B cell (primary cell): Measurements from ENCODE around the gene HDAC1. TPM values are rescaled to one million over a fixed set of nuclear protein-coding genes. Genes with fewer than 3 reads are reported as not detected.
A peak's percentile ranks its signal among the peaks of the same experiment; 100 is the strongest.

Experiments
- ATAC-seq: fragments of 200-7000 bp; cut with Tn5 transposase; one replicate; pipeline ENCODE4 v1.10.0; 2021; ENCODE audit warnings: low read depth, mild to moderate bottlenecking, moderate number of reproducible peaks, moderate library complexity
- CTCF ChIA-PET: fragments of 350-600 bp; sonication (Branson Sonifier 250); formaldehyde crosslinking; loops from one replicate; lab custom pipeline; 2021; ENCODE audit warnings: antibody characterized with exemption, inconsistent platforms; lab: Charles Lee
- POLR2A ChIA-PET: fragments of 350-600 bp; sonication (Branson Sonifier 250); formaldehyde crosslinking; loops from one replicate; lab custom pipeline; 2021; ENCODE audit warnings: antibody characterized with exemption; lab: Charles Lee
- DNase-seq: peaks from one replicate; pipeline ENCODE4 v3.0.0; 2013
- H2AFZ ChIP-seq: 2 replicates; pipeline ENCODE4 v1.6.1; 2012; ENCODE audit warnings: mild to moderate bottlenecking, low read depth, low read length; ENCODE audit not compliant: insufficient read depth, poor library complexity, severe bottlenecking
- H3K27ac ChIP-seq, 2 donors: 1 replicate in 1 of 2; 2 replicates in 1 of 2; pipeline ENCODE4 v1.5.1; 2012 to 2013; ENCODE audit warnings: low read length in 2 of 2, mild to moderate bottlenecking in 2 of 2, moderate library complexity in 1 of 2
- H3K27me3 ChIP-seq, 4 experiments: fragments of 200-600 bp in 1 of 4; sonication (generic) in 1 of 4; replicated peaks in 1 of 4; 1 replicate in 2 of 4; 2 replicates in 2 of 4; pipeline versions ENCODE4 v1.6.1 to v1.7.0; 2013 to 2016; ENCODE audit warnings: low read length in 3 of 4, mild to moderate bottlenecking in 2 of 4, mixed read lengths in 1 of 4, moderate library complexity in 1 of 4; ENCODE audit not compliant: insufficient read depth in 4 of 4, control insufficient read depth in 3 of 4; ENCODE audit errors: control extremely low read depth in 1 of 4
- H3K36me3 ChIP-seq, 2 experiments: replicated peaks in 1 of 2; 1 replicate in 1 of 2; 2 replicates in 1 of 2; pipeline versions ENCODE4 v1.6.1 to v1.7.1; 2013; ENCODE audit warnings: low read length in 1 of 2; ENCODE audit not compliant: insufficient read depth in 2 of 2, control insufficient read depth in 1 of 2; ENCODE audit errors: control extremely low read depth in 1 of 2, extremely low read depth in 1 of 2
- H3K4me1 ChIP-seq, 2 donors: fragments of 200-600 bp in 1 of 2; sonication (generic) in 1 of 2; 1 replicate in 1 of 2; 2 replicates in 1 of 2; pipeline versions ENCODE4 v1.5.1 to v1.6.1; 2013 to 2017; ENCODE audit warnings: low read length in 2 of 2; ENCODE audit not compliant: control insufficient read depth in 2 of 2, insufficient read depth in 2 of 2
- H3K4me2 ChIP-seq: replicated peaks from 2 replicates; pipeline ENCODE3; 2012; ENCODE audit warnings: mild to moderate bottlenecking, low read depth, low read length; ENCODE audit not compliant: poor library complexity, severe bottlenecking
- H3K4me3 ChIP-seq, 5 experiments: fragments of 200-600 bp in 1 of 5; sonication (generic) in 1 of 5; 1 replicate in 3 of 5; 2 replicates in 2 of 5; pipeline versions ENCODE4 v1.5.1 to v1.7.0; 2011 to 2016; ENCODE audit warnings: low read length in 4 of 5, mild to moderate bottlenecking in 4 of 5, low read depth in 2 of 5, control low read depth in 1 of 5, moderate library complexity in 1 of 5; ENCODE audit not compliant: insufficient read depth in 1 of 5; ENCODE audit errors: control extremely low read depth in 1 of 5, extremely low read depth in 1 of 5
- H3K79me2 ChIP-seq: fragments of 200-600 bp; sonication (generic); one replicate; pipeline ENCODE4 v1.6.0; 2016; ENCODE audit warnings: low read length; ENCODE audit not compliant: control insufficient read depth, insufficient read depth
- H3K9ac ChIP-seq: fragments of 200-600 bp; sonication (generic); 2 replicates; pipeline ENCODE4 v1.6.1; 2017; ENCODE audit warnings: mild to moderate bottlenecking, low read length, moderate library complexity
- H3K9me3 ChIP-seq, 3 donors: one replicate each; pipeline versions ENCODE4 v1.6.1 to v1.7.1; 2013; ENCODE audit warnings: low read length in 2 of 3; ENCODE audit not compliant: control insufficient read depth in 2 of 3, insufficient read depth in 1 of 3; ENCODE audit errors: control extremely low read depth in 1 of 3
- H4K20me1 ChIP-seq: 2 replicates; pipeline ENCODE4 v1.6.0; 2012; ENCODE audit warnings: mild to moderate bottlenecking, low read length; ENCODE audit not compliant: insufficient read depth, control insufficient read depth, poor library complexity, severe bottlenecking
- H3K27ac Mint-ChIP-seq: one replicate; pipeline ENCODE4 v1.8.0; 2021; ENCODE audit warnings: mixed read lengths
- H3K27me3 Mint-ChIP-seq: one replicate; pipeline ENCODE4 v1.8.0; 2021; ENCODE audit warnings: mixed read lengths
- H3K4me1 Mint-ChIP-seq: one replicate; pipeline ENCODE4 v1.8.0; 2021; ENCODE audit warnings: mixed read lengths
- H3K4me3 Mint-ChIP-seq: one replicate; pipeline ENCODE4 v1.8.0; 2021; ENCODE audit warnings: mixed read lengths
- H3K9me3 Mint-ChIP-seq: one replicate; pipeline ENCODE4 v1.8.0; 2022; ENCODE audit warnings: mixed read lengths; ENCODE audit not compliant: insufficient read depth
- EZH2 ChIP-seq: IDR thresholded peaks from 2 replicates; pipeline ENCODE4 v1.6.1; 2012; ENCODE audit warnings: borderline replicate concordance, low read depth, mild to moderate bottlenecking, moderate library complexity, low read length; ENCODE audit not compliant: insufficient read depth, poor library complexity, severe bottlenecking
- WGBS: methylation state at CpG from one replicate; pipeline ENCODE4 v1.1.5; 2013; ENCODE audit warnings: missing lambda C conversion rate; ENCODE audit not compliant: insufficient coverage; 5-methylcytosine and 5-hydroxymethylcytosine counted together
- intact Hi-C: fragments of 100-400 bp; cut with micrococcal nuclease; formaldehyde crosslinking; loops from one replicate; pipeline ENCODE4 v1.10.0; 2022
- polyA plus RNA-seq: library from polyadenylated mRNA; depleted of rRNA; stranded (reverse); fragments of >200 nt; gene quantifications from 2 replicates; pipeline ENCODE4 v1.2.3, GENCODE V29; 2012
- total RNA-seq, 2 donors: library from RNA; stranded (reverse); fragments of 120-200 nt in 1 of 2; gene quantifications; 1 replicate in 1 of 2; 2 replicates in 1 of 2; pipeline versions ENCODE4 v1.2.3 to v1.2.4, GENCODE V29; 2013 to 2022
- TF ChIP-seq, protein P1 (sequence below): fragments of 200-600 bp; IDR thresholded peaks from one replicate; pipeline ENCODE4 v1.8.0; 2022; ENCODE audit warnings: antibody characterized with exemption, mild to moderate bottlenecking

HDAC1 gene
- total and polyA plus RNA-seq, 2 donors (not counting 1 experiment from before 2014, with no cell fraction given), result 184 to 205 TPM

DNA sequence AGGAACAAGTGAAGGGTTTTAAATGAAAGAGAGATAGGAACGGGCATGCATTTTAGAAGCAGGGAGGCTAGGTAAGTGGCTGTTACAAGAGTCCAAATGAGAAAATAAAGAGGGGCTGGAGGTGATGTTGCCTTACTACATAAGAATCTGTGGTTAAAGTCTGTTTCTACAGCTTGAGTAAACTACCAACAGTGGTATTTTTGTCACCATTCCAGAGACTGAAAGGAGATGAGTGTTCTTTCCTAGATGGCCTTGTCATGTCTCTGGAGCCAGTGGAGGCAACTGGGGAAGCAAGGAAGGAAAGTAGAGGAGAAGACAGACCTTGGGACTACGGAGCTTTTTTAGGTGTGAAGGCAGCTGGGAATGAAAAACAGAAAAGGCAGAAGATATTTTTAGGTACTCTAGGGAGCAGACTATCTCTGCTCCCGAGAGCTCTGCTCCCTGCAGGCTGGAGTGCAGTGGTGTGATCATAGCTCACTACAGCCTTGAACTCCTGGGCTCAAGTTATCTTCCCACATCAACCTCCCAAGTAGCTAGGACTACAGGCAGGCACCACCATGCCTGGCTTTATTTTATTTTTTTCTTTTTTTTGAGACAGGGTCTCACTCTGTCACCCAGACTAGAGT lies 12.2 kb downstream of the HDAC1 start:
- 100% methylated on average over 3 of the region's 3 CpGs for WGBS
- Mint-ChIP-seq H3K27me3 (no peaks in the 10 kb centered on the region), H3K4me1 (peaks cover 44% of the 10 kb centered on the region), H3K4me3 (no peak overlapping the region), H3K27ac (no peak overlapping the region), H3K9me3 (peaks cover 2% of the 10 kb centered on the region)
- H2AFZ ChIP-seq, result no peak overlapping the region
- ATAC-seq (no peak), DNase-seq (no peak)
- peaks cover 28 to 29% of the 10 kb centered on the region in 2 donors for H3K4me1 ChIP-seq
- TF ChIP-seq, protein P1, sequence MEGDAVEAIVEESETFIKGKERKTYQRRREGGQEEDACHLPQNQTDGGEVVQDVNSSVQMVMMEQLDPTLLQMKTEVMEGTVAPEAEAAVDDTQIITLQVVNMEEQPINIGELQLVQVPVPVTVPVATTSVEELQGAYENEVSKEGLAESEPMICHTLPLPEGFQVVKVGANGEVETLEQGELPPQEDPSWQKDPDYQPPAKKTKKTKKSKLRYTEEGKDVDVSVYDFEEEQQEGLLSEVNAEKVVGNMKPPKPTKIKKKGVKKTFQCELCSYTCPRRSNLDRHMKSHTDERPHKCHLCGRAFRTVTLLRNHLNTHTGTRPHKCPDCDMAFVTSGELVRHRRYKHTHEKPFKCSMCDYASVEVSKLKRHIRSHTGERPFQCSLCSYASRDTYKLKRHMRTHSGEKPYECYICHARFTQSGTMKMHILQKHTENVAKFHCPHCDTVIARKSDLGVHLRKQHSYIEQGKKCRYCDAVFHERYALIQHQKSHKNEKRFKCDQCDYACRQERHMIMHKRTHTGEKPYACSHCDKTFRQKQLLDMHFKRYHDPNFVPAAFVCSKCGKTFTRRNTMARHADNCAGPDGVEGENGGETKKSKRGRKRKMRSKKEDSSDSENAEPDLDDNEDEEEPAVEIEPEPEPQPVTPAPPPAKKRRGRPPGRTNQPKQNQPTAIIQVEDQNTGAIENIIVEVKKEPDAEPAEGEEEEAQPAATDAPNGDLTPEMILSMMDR, result no peak
- no peak for TF ChIP-seq EZH2
- peaks cover 32% of the 10 kb centered on the region for H4K20me1 ChIP-seq
- H3K4me3 ChIP-seq, result no peak overlapping the region
- H3K36me3 ChIP-seq, result peaks cover 6 to 58% of the 10 kb centered on the region in 2 experiments
- no peak overlapping the region for H3K9ac ChIP-seq
- H3K9me3 ChIP-seq, result peaks cover 0 to 3% (median 2%) of the 10 kb centered on the region in 3 donors
- H3K4me2 ChIP-seq, result no peak overlapping the region
- peaks cover 96% of the 10 kb centered on the region for H3K79me2 ChIP-seq
- POLR2A ChIA-PET, result interaction anchor here (0.6 to 0.8 kb wide), 2 partner anchors 32 to 54 kb away, joined by 3 read pairs; partner anchors contain the start of gene MARCKSL1
- H3K27ac ChIP-seq, result no peak overlapping the region
- intact Hi-C loops, result no loop called here
- no peaks in the 10 kb centered on the region for H3K27me3 ChIP-seq
- CTCF ChIA-PET, result interaction anchor here (1.3 to 4.5 kb wide), 3 partner anchors 11 to 64 kb away, joined by 4 to 26 read pairs (median 8); partner anchors contain the start of gene HDAC1

GRCh38 chr1:32305310-32305709 lies 13.4 kb downstream of the HDAC1 start:
- H3K4me1 ChIP-seq, result peaks cover 34 to 37% of the 10 kb centered on the region in 2 donors
- H3K4me3 Mint-ChIP-seq, result no peak overlapping the region
- H3K9me3 Mint-ChIP-seq, result peaks cover 2% of the 10 kb centered on the region
- peaks cover 8 to 60% of the 10 kb centered on the region in 2 experiments for H3K36me3 ChIP-seq
- H3K9me3 ChIP-seq, result peaks cover 0 to 3% (median 2%) of the 10 kb centered on the region in 3 donors
- intact Hi-C loops, result no loop called here
- H3K4me1 Mint-ChIP-seq, result peaks cover 52% of the 10 kb centered on the region
- ChIA-PET CTCF (interaction anchor here (0.7 to 4.5 kb wide), 3 partner anchors 10 to 65 kb away, joined by 3 to 26 read pairs (median 8); no protein-coding TSS in a partner anchor), POLR2A (no interaction called here)
- no peak for TF ChIP-seq EZH2
- TF ChIP-seq, protein P1, result no peak
- H3K79me2 ChIP-seq, result peaks cover 96% of the 10 kb centered on the region
- no peak overlapping the region for H3K4me3 ChIP-seq
- peaks cover 20% of the 10 kb centered on the region for H4K20me1 ChIP-seq
- H3K27ac Mint-ChIP-seq, result no peak overlapping the region
- H3K27me3 ChIP-seq, result no peaks in the 10 kb centered on the region
- no peaks in the 10 kb centered on the region for H3K27me3 Mint-ChIP-seq
- no peak overlapping the region for H3K4me2 ChIP-seq
- no peak overlapping the region for H2AFZ ChIP-seq
- no peak overlapping the region for H3K9ac ChIP-seq
- H3K27ac ChIP-seq, result peak overlapping the region in 1 of 2 donors; percentile 19
- DNase-seq (no peak), ATAC-seq (no peak)
- WGBS, result no CpG with 5 or more reads among the region's 2 CpGs
